K562 (cell line): Measurements from ENCODE around the gene ZBED2. TPM values are rescaled to one million over a fixed set of nuclear protein-coding genes. Genes with fewer than 3 reads are reported as not detected.

Experiments
- ATAC-seq: fragments of 200-7000 bp; cut with Tn5 transposase; 3 replicates; pipeline ENCODE4 v1.9.1; 2020; ENCODE audit warnings: moderate library complexity
- BruUV-seq: library from RNA; stranded (reverse); fragments of 400-500 nt; replicated peaks from 2 replicates; lab custom pipeline; 2021; lab: Mats Ljungman, UMichigan
- CTCF ChIA-PET: fragments of 300-600 bp; formaldehyde crosslinking; extraction: SDS; loops from one replicate; lab custom pipeline; 2021; ENCODE audit warnings: low intra/inter-chr PET ratio; lab: Yijun Ruan, JAX
- POLR2A ChIA-PET: fragments of 300-600, 350-650 bp; sonication (Branson Sonifier 250); formaldehyde crosslinking; extraction: SDS; loops from one replicate; lab custom pipeline; 2021; ENCODE audit warnings: antibody characterized with exemption, inconsistent platforms; lab: Yijun Ruan, JAX
- DNase-seq, 4 experiments: peaks; one replicate each; pipeline versions ENCODE4 v3.0.0 to v3.0.0-alpha.2; 2011 to 2018; ENCODE audit warnings: low spot score in 3 of 4, mixed read lengths in 3 of 4; ENCODE audit errors: extremely low read depth in 1 of 4
- FAIRE-seq: peaks from 2 replicates; lab custom pipeline; 2011; peaks lifted over from hg19 to GRCh38; lab: Jason Lieb, UNC
- H2AFZ ChIP-seq: 2 replicates; pipeline ENCODE4 v1.6.0; 2011; ENCODE audit warnings: low read depth, low read length, control low read depth, inconsistent platforms
- H3K27ac ChIP-seq: fragments of 200-600 bp; 3 replicates; pipeline ENCODE4 v1.8.0; 2011; ENCODE audit warnings: low read depth, mild to moderate bottlenecking, control low read depth, inconsistent platforms, low read length, moderate library complexity, mixed read lengths; ENCODE audit errors: extremely low read depth
- H3K27me3 ChIP-seq, 2 experiments: fragments of 300-600 bp in 1 of 2; 2 replicates in 1 of 2; 3 replicates in 1 of 2; pipeline versions ENCODE4 v1.6.0 to v1.8.0; 2011; ENCODE audit warnings: inconsistent platforms in 2 of 2, low read length in 2 of 2, mild to moderate bottlenecking in 1 of 2, mixed read lengths in 1 of 2, moderate library complexity in 1 of 2; ENCODE audit not compliant: control insufficient read depth in 2 of 2, insufficient read depth in 2 of 2
- H3K36me3 ChIP-seq: fragments of 300-600 bp; 3 replicates; pipeline ENCODE4 v1.8.0; 2011; ENCODE audit warnings: mild to moderate bottlenecking, low read length, inconsistent platforms; ENCODE audit not compliant: control insufficient read depth, insufficient read depth
- H3K4me1 ChIP-seq, 2 experiments: fragments of 200-600 bp in 1 of 2; replicated peaks in 1 of 2; 2 replicates in 1 of 2; 3 replicates in 1 of 2; pipeline versions ENCODE4 v1.5.1 to v1.8.0; 2011; ENCODE audit warnings: inconsistent platforms in 2 of 2, low read length in 2 of 2, mild to moderate bottlenecking in 1 of 2, mixed read lengths in 1 of 2, moderate library complexity in 1 of 2; ENCODE audit not compliant: control insufficient read depth in 2 of 2, insufficient read depth in 2 of 2
- H3K4me2 ChIP-seq: 2 replicates; pipeline ENCODE4 v1.6.1; 2011; ENCODE audit warnings: low read length, control low read depth, inconsistent platforms, mixed read lengths; ENCODE audit not compliant: insufficient read depth
- H3K4me3 ChIP-seq: fragments of 200-600 bp; sonication (generic), shearing (Covaris generic); 2 replicates; pipeline ENCODE4 v1.5.1; 2016; ENCODE audit warnings: control low read depth, inconsistent platforms
- H3K79me2 ChIP-seq: fragments of 200-600 bp; 3 replicates; pipeline ENCODE4 v1.8.0; 2011; ENCODE audit warnings: low read length, inconsistent platforms; ENCODE audit not compliant: control insufficient read depth, insufficient read depth
- H3K9ac ChIP-seq, 2 experiments: 2 replicates each; pipeline versions ENCODE4 v1.6.0 to v1.6.1; 2011; ENCODE audit warnings: low read depth in 2 of 2, low read length in 2 of 2, control low read depth in 1 of 2, inconsistent platforms in 1 of 2, mild to moderate bottlenecking in 1 of 2, mixed read lengths in 1 of 2; ENCODE audit not compliant: insufficient read depth in 1 of 2
- H3K9me1 ChIP-seq: one replicate; pipeline ENCODE4 v1.6.0; 2011; ENCODE audit warnings: inconsistent platforms, mild to moderate bottlenecking, low read length, moderate library complexity; ENCODE audit not compliant: control insufficient read depth, insufficient read depth
- H3K9me3 ChIP-seq: replicated peaks from 2 replicates; pipeline ENCODE4 v1.5.1; 2011; ENCODE audit warnings: low read depth, low read length, inconsistent platforms; ENCODE audit not compliant: control insufficient read depth, insufficient read depth
- H4K20me1 ChIP-seq: replicated peaks from 2 replicates; pipeline ENCODE4 v1.6.1; 2011; ENCODE audit warnings: low read length, inconsistent platforms, mixed read lengths; ENCODE audit not compliant: control insufficient read depth, insufficient read depth
- ASH1L ChIP-seq: fragments of 450-650 bp; IDR thresholded peaks from 2 replicates; pipeline ENCODE4 v1.6.1; 2018; ENCODE audit warnings: borderline replicate concordance, mild to moderate bottlenecking, low read depth; ENCODE audit not compliant: partially characterized antibody
- GABPB1 ChIP-seq: sonication (generic); formaldehyde crosslinking; IDR thresholded peaks from 2 replicates; pipeline ENCODE4 v1.8.0; 2022; ENCODE audit warnings: mild to moderate bottlenecking, missing genetic modification reagents
- GTF3C2 ChIP-seq: IDR thresholded peaks from 3 replicates; pipeline ENCODE4 v1.6.1; 2011; ENCODE audit warnings: borderline replicate concordance, mild to moderate bottlenecking, moderate library complexity; ENCODE audit not compliant: insufficient read length; ENCODE audit errors: extremely low read depth
- HNRNPH1 ChIP-seq: fragments of 200-400 bp; formaldehyde crosslinking; optimal IDR thresholded peaks from 2 replicates; pipeline ENCODE3; 2017; ENCODE audit warnings: low read depth, mild to moderate bottlenecking, low read length, moderate library complexity
- MAFG ChIP-seq: fragments of 450-650 bp; conservative IDR thresholded peaks from 2 replicates; pipeline ENCODE4 v1.6.1; 2016; ENCODE audit warnings: missing genetic modification characterization, missing compliant biosample characterization
- MED1 ChIP-seq: sonication (generic); formaldehyde crosslinking; IDR thresholded peaks from 2 replicates; pipeline ENCODE4 v1.8.1; 2023; ENCODE audit warnings: missing genetic modification reagents, borderline replicate concordance
- MTA3 ChIP-seq: fragments of 450-650 bp; formaldehyde crosslinking; IDR thresholded peaks from 2 replicates; pipeline ENCODE4 v1.6.1; 2017; ENCODE audit warnings: mild to moderate bottlenecking, borderline replicate concordance
- PTRF ChIP-seq: fragments of 450-650 bp; IDR thresholded peaks from 2 replicates; pipeline ENCODE4 v1.6.1; 2016; ENCODE audit warnings: mild to moderate bottlenecking, missing genetic modification characterization, missing compliant biosample characterization
- ZNF121 ChIP-seq: sonication (generic); formaldehyde crosslinking; conservative IDR thresholded peaks from 2 replicates; pipeline ENCODE4 v1.8.0; 2022; ENCODE audit warnings: missing genetic modification reagents
- ZNF431 ChIP-seq: sonication (generic); formaldehyde crosslinking; IDR thresholded peaks from 2 replicates; pipeline ENCODE4 v1.8.0; 2022; ENCODE audit warnings: mild to moderate bottlenecking, missing genetic modification reagents
- WGBS: fragments of 100-300 bp; shearing (Covaris generic); methylation state at CpG from one replicate; pipeline ENCODE4 v1.1.6; 2016; ENCODE audit warnings: low coverage, mixed read lengths; ENCODE audit not compliant: insufficient coverage; ENCODE audit errors: missing lambda C conversion rate; 5-methylcytosine and 5-hydroxymethylcytosine counted together
- in situ Hi-C: fragments of 300-500 bp; cut with MboI; formaldehyde crosslinking; loops from 4 replicates; pipeline ENCODE4 v1.15.0; 2018; ENCODE audit warnings: inconsistent platforms, mixed read lengths
- intact Hi-C: fragments of 100-400 bp; cut with micrococcal nuclease; formaldehyde crosslinking; loops from 2 replicates; pipeline ENCODE4 v1.14.2; 2022
- polyA plus RNA-seq, 8 experiments: library from polyadenylated mRNA; depleted of rRNA in 4 of 8; stranded (reverse) in 5 of 8; unstranded in 3 of 8; fragments of >200 nt; fragmentation: Nextera tagmentation in 2 of 8; fragmentation: Illumina TruSeq in 1 of 8; extraction: Ambion mirVana in 2 of 8; extraction: Trizol in 1 of 8; gene quantifications; 2 replicates each; pipeline versions ENCODE4 v1.2.1 to v1.2.3, GENCODE V29; 2011 to 2014; ENCODE audit warnings: inconsistent platforms in 1 of 8, missing spikeins in 1 of 8
- total RNA-seq, 7 experiments: library from RNA; depleted of rRNA in 6 of 7; stranded (reverse); fragments of >200 nt in 6 of 7; fragmentation: Illumina TruSeq in 2 of 7; extraction: Trizol in 2 of 7; gene quantifications; 2 replicates each; pipeline versions ENCODE4 v1.2.1 to v1.2.3, GENCODE V29; 2011 to 2021; ENCODE audit warnings: low replicate concordance in 1 of 7
- TF ChIP-seq, protein P1 (sequence below), 2 experiments: fragments of 450-650 bp in 1 of 2; IDR thresholded peaks; 2 replicates each; pipeline ENCODE4 v1.6.1; 2011 to 2017; ENCODE audit warnings: low read depth in 2 of 2, antibody characterized with exemption in 1 of 2, borderline replicate concordance in 1 of 2, low read length in 1 of 2, mild to moderate bottlenecking in 1 of 2, mixed read lengths in 1 of 2; ENCODE audit not compliant: control insufficient read depth in 1 of 2

Gene ZBED2
- total and polyA plus RNA-seq, 9 of the 15 experiments (the other 6 are each of a cell fraction or from before 2014, with no cell fraction given), result 0.11 TPM; not detected in 8

DNA sequence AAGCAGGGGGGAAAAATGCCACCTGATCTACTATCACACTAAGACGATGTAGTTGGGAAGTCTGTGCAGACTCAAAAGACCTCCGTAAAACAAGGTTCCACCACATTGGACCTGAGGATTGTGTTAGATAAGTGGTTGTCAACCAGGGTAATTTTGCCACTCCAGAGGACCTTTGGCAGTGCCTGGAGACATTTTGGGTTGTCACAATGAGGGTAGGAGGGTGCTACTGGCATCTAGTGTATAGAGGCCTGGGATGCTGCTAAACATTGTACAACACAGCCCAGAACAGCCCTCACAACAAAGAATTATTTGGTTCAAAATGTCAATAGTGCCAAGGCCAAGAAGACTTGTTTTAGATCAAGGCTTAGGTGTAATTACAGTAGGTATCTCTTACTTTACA, 14.6 kb upstream of the ZBED2 start:
- no peaks in the 10 kb centered on the region for H3K9me3 ChIP-seq
- no peaks in the 10 kb centered on the region for H3K79me2 ChIP-seq
- TF ChIP-seq ZNF431 (CRISPR knock-in tag), result no peak
- no peak for TF ChIP-seq MTA3
- TF ChIP-seq ZNF121 (CRISPR knock-in tag), result no peak
- TF ChIP-seq PTRF (tag), result no peak
- no peak for TF ChIP-seq MAFG (tag)
- TF ChIP-seq ASH1L, result no peak
- TF ChIP-seq HNRNPH1, result no peak
- intact Hi-C loops (no loop called here), in situ Hi-C loops (no loop called here)
- no peak overlapping the region for H2AFZ ChIP-seq
- no peak overlapping the region for H3K4me3 ChIP-seq
- H4K20me1 ChIP-seq, result no peaks in the 10 kb centered on the region
- POLR2A ChIA-PET, result no interaction called here
- H3K9me1 ChIP-seq, result no peaks in the 10 kb centered on the region
- BruUV-seq, result no TSS peak
- no peaks in the 10 kb centered on the region for H3K27me3 ChIP-seq
- FAIRE-seq (no peak), ATAC-seq (no peak), DNase-seq (no peak)
- CTCF ChIA-PET, result no interaction called here
- no peaks in the 10 kb centered on the region for H3K4me1 ChIP-seq
- no peak overlapping the region for H3K4me2 ChIP-seq
- H3K9ac ChIP-seq, result no peak overlapping the region
- WGBS, result 0% methylated on average over 2 of the region's 2 CpGs
- H3K27ac ChIP-seq, result no peak overlapping the region
- H3K36me3 ChIP-seq, result no peaks in the 10 kb centered on the region

GRCh38 chr3:111608383-111608782, 13.2 kb upstream of the ZBED2 start:
- ChIA-PET CTCF (no interaction called here), POLR2A (no interaction called here)
- no peaks in the 10 kb centered on the region for H3K27me3 ChIP-seq
- no peaks in the 10 kb centered on the region for H3K36me3 ChIP-seq
- no peak overlapping the region for H3K27ac ChIP-seq
- no peak for DNase-seq
- no peaks in the 10 kb centered on the region for H4K20me1 ChIP-seq
- intact Hi-C loops, result no loop called here
- H2AFZ ChIP-seq, result no peak overlapping the region
- no TSS peak for BruUV-seq
- no peak overlapping the region for H3K4me2 ChIP-seq
- H3K9me3 ChIP-seq, result no peaks in the 10 kb centered on the region
- H3K4me1 ChIP-seq, result no peaks in the 10 kb centered on the region
- H3K4me3 ChIP-seq, result no peak overlapping the region
- no peaks in the 10 kb centered on the region for H3K9me1 ChIP-seq
- 0% methylated on average over 2 of the region's 2 CpGs for WGBS
- in situ Hi-C loops, result no loop called here
- no peak overlapping the region for H3K9ac ChIP-seq
- ATAC-seq, result no peak
- H3K79me2 ChIP-seq, result no peaks in the 10 kb centered on the region
- FAIRE-seq, result no peak
- no peak for TF ChIP-seq MED1 (CRISPR knock-in tag)
- TF ChIP-seq GTF3C2, result no peak
- TF ChIP-seq, protein P1, sequence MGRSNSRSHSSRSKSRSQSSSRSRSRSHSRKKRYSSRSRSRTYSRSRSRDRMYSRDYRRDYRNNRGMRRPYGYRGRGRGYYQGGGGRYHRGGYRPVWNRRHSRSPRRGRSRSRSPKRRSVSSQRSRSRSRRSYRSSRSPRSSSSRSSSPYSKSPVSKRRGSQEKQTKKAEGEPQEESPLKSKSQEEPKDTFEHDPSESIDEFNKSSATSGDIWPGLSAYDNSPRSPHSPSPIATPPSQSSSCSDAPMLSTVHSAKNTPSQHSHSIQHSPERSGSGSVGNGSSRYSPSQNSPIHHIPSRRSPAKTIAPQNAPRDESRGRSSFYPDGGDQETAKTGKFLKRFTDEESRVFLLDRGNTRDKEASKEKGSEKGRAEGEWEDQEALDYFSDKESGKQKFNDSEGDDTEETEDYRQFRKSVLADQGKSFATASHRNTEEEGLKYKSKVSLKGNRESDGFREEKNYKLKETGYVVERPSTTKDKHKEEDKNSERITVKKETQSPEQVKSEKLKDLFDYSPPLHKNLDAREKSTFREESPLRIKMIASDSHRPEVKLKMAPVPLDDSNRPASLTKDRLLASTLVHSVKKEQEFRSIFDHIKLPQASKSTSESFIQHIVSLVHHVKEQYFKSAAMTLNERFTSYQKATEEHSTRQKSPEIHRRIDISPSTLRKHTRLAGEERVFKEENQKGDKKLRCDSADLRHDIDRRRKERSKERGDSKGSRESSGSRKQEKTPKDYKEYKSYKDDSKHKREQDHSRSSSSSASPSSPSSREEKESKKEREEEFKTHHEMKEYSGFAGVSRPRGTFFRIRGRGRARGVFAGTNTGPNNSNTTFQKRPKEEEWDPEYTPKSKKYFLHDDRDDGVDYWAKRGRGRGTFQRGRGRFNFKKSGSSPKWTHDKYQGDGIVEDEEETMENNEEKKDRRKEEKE (IDR thresholded peaks at IDR 0.05; ENCODE audit: borderline replicate concordance in 1 of 2, control insufficient read depth in 1 of 2, low read depth in 2 of 2, low read length in 1 of 2), result no peak
- no peak for TF ChIP-seq GABPB1 (CRISPR knock-in tag)
